HEK293T (cell line): ENCODE data around the gene DNPEP.

Source experiments
- CTCF ChIA-PET: fragments of 350-600 bp; formaldehyde crosslinking; extraction: SDS; loops from one replicate; lab custom pipeline; 2021; ENCODE audit warnings: antibody characterized with exemption, inconsistent platforms; lab: Yijun Ruan, JAX
- POLR2A ChIA-PET: fragments of 350-600 bp; formaldehyde crosslinking; extraction: SDS; loops from one replicate; lab custom pipeline; 2020; ENCODE audit warnings: antibody characterized with exemption, inconsistent platforms; lab: Yijun Ruan, JAX
- DNase-seq: peaks from one replicate; pipeline ENCODE4 v3.0.0; 2012; ENCODE audit warnings: mixed read lengths; ENCODE audit errors: extremely low spot score
- ARNT ChIP-seq: fragments of 450-650 bp; IDR thresholded peaks from 2 replicates; pipeline ENCODE4 v1.6.1; 2017; ENCODE audit warnings: mild to moderate bottlenecking
- BHLHE40 ChIP-seq: fragments of 450-650 bp; IDR thresholded peaks from 2 replicates; pipeline ENCODE4 v1.6.1; 2016; ENCODE audit warnings: mild to moderate bottlenecking, moderate library complexity, borderline replicate concordance
- CTBP1 ChIP-seq: fragments of 450-650 bp; IDR thresholded peaks from 2 replicates; pipeline ENCODE4 v1.6.1; 2016; ENCODE audit warnings: borderline replicate concordance
- ELF4 ChIP-seq: fragments of 450-650 bp; IDR thresholded peaks from 2 replicates; pipeline ENCODE4 v1.6.1; 2017; ENCODE audit warnings: antibody characterized with exemption
- FOXA1 ChIP-seq: fragments of 450-650 bp; IDR thresholded peaks from 2 replicates; pipeline ENCODE4 v1.6.1; 2016; ENCODE audit warnings: mild to moderate bottlenecking
- FOXK2 ChIP-seq: fragments of 450-650 bp; IDR thresholded peaks from 2 replicates; pipeline ENCODE4 v1.6.1; 2016; ENCODE audit warnings: mild to moderate bottlenecking
- FOXM1 ChIP-seq: fragments of 450-650 bp; IDR thresholded peaks from 2 replicates; pipeline ENCODE4 v1.6.1; 2017; ENCODE audit warnings: mild to moderate bottlenecking, borderline replicate concordance
- HDGF ChIP-seq: fragments of 450-650 bp; IDR thresholded peaks from 2 replicates; pipeline ENCODE4 v1.6.1; 2017; ENCODE audit warnings: antibody characterized with exemption, borderline replicate concordance
- L3MBTL2 ChIP-seq: fragments of 450-650 bp; conservative IDR thresholded peaks from 2 replicates; pipeline ENCODE4 v1.6.1; 2016; ENCODE audit warnings: mild to moderate bottlenecking
- LEF1 ChIP-seq: fragments of 450-650 bp; IDR thresholded peaks from 2 replicates; pipeline ENCODE4 v1.6.1; 2017; ENCODE audit warnings: mild to moderate bottlenecking, borderline replicate concordance
- NFRKB ChIP-seq: fragments of 450-650 bp; IDR thresholded peaks from 2 replicates; pipeline ENCODE4 v1.6.1; 2016; ENCODE audit warnings: mild to moderate bottlenecking, moderate library complexity
- PKNOX1 ChIP-seq: fragments of 450-650 bp; IDR thresholded peaks from 2 replicates; pipeline ENCODE4 v1.6.1; 2016
- SP1 ChIP-seq: fragments of 450-650 bp; IDR thresholded peaks from 2 replicates; pipeline ENCODE4 v1.6.1; 2017
- SUZ12 ChIP-seq: fragments of 450-650 bp; IDR thresholded peaks from 2 replicates; pipeline ENCODE4 v1.6.1; 2016; ENCODE audit warnings: mild to moderate bottlenecking
- TARDBP ChIP-seq: fragments of 450-650 bp; IDR thresholded peaks from 2 replicates; pipeline ENCODE4 v1.6.1; 2016
- ZNF384 ChIP-seq: fragments of 450-650 bp; IDR thresholded peaks from 2 replicates; pipeline ENCODE4 v1.6.1; 2016

The DNPEP gene

GRCh38 chr2:219327719-219328118 is 60.0 kb downstream of the DNPEP start:
- TF ChIP-seq TARDBP = no peak
- TF ChIP-seq BHLHE40 = no peak
- TF ChIP-seq ARNT = no peak
- TF ChIP-seq SUZ12 = no peak
- TF ChIP-seq PKNOX1 = no peak
- no peak for TF ChIP-seq LEF1
- no peak for TF ChIP-seq ZNF384
- no peak for TF ChIP-seq FOXA1
- no peak for TF ChIP-seq NFRKB
- no peak for TF ChIP-seq FOXM1
- no peak for DNase-seq
- POLR2A ChIA-PET = no interaction called here
- CTCF ChIA-PET = interaction anchor here (0.6 to 0.8 kb wide), 3 partner anchors 10 to 1655 kb away, joined by 3 to 4 read pairs (median 3); no protein-coding TSS in a partner anchor

DNA sequence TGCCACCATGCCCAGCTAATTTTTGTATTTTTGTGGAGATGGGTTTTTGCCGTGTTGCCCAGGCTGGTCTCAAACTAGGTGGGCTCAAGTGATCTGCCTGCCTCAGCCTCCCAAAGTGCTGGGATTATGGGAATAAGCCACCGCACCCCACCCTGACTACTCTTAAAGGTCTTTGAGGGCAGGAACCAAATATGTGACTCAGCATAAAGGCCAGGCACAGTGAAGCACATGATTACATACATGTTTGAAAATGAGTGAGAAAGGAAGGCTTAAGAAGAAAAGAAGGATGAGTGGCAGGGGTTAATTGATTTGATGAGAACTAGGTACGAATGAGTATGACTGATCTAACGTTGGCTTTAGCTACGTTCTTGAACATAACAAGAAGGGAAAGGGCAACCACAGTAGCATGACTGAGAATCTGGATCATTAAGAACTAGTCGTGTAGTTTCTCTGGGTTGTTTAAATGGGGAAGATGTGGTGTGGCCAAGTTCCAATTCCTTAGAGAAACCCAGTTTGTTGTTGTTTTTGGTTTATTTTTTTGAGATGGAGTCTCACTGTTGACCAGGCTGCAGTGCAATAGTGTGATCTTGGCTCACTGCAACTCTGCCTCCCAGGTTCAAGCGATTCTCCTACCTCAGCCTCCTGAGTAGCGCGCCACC is 61.9 kb downstream of the DNPEP start:
- ChIA-PET CTCF (no interaction called here), POLR2A (no interaction called here)
- no peak for TF ChIP-seq LEF1
- no peak for TF ChIP-seq CTBP1
- no peak for TF ChIP-seq FOXK2
- no peak for TF ChIP-seq FOXM1
- TF ChIP-seq PKNOX1 = no peak
- TF ChIP-seq BHLHE40 = no peak
- TF ChIP-seq SUZ12 = no peak
- no peak for TF ChIP-seq HDGF
- no peak for TF ChIP-seq TARDBP
- no peak for TF ChIP-seq FOXA1
- no peak for TF ChIP-seq SP1
- no peak for TF ChIP-seq ELF4
- TF ChIP-seq ZNF384 = no peak
- TF ChIP-seq NFRKB = no peak
- TF ChIP-seq L3MBTL2 = no peak
- no peak for DNase-seq

GRCh38 chr2:219325136-219325535 is 62.6 kb downstream of the DNPEP start:
- POLR2A ChIA-PET = no interaction called here
- TF ChIP-seq BHLHE40 = no peak
- no peak for TF ChIP-seq L3MBTL2
- no peak for TF ChIP-seq FOXM1
- no peak for TF ChIP-seq HDGF
- TF ChIP-seq ARNT = no peak
- no peak for TF ChIP-seq ELF4
- TF ChIP-seq FOXA1 = no peak
- TF ChIP-seq LEF1 = no peak
- no peak for TF ChIP-seq CTBP1
- no peak for TF ChIP-seq TARDBP
- no peak for TF ChIP-seq PKNOX1
- TF ChIP-seq SP1 = no peak
- no peak for TF ChIP-seq NFRKB
- CTCF ChIA-PET = no interaction called here
- DNase-seq = no peak

GRCh38 chr2:219323434-219323833 is 64.3 kb downstream of the DNPEP start:
- ChIA-PET CTCF (no interaction called here), POLR2A (no interaction called here)

More at GRCh38 chr2:219323434-219323833, 64.3 kb downstream of the DNPEP start:
- DNase-seq = no peak
- TF ChIP-seq ELF4 (no peak), FOXK2 (no peak), TARDBP (no peak), ARNT (no peak), HDGF (no peak), CTBP1 (no peak), BHLHE40 (no peak), PKNOX1 (no peak), FOXM1 (no peak), FOXA1 (no peak), SUZ12 (no peak)
